Measurements from ENCODE around the gene UNC5C. TPM values are rescaled to one million over a fixed set of nuclear protein-coding genes. Genes with fewer than 3 reads are reported as not detected.

Gene UNC5C
- total RNA-seq, 1 experiment from 2014 or later: 0.11 TPM

GRCh38 chr4:95515589-95515988, 33.2 kb downstream of the UNC5C start:
- intact Hi-C loops (cut with micrococcal nuclease; ENCODE audit: unreplicated experiment): no loop called here
- Histone ChIP-seq H3K4me3 (ENCODE audit: low read depth, low read length, poor library complexity, severe bottlenecking) (no peak overlapping the region), H3K27ac (ENCODE audit: low read depth, low read length, poor library complexity, severe bottlenecking) (no peak overlapping the region), H3K36me3 (ENCODE audit: insufficient read depth, low read length, poor library complexity, severe bottlenecking) (no peaks in the 10 kb centered on the region), H3K9me3 (ENCODE audit: low read depth, low read length, poor library complexity, severe bottlenecking) (no peaks in the 10 kb centered on the region), H3K27me3 (replicated peaks; ENCODE audit: insufficient read depth, low read depth, low read length, poor library complexity) (no peaks in the 10 kb centered on the region), H3K4me1 (ENCODE audit: insufficient read depth, low read length, poor library complexity, severe bottlenecking) (no peaks in the 10 kb centered on the region)
- ChIA-PET CTCF (no interaction called here), POLR2A (ENCODE audit: low non-redundant PET) (no interaction called here)
- no peak for TF ChIP-seq EZH2 (IDR thresholded peaks at IDR 0.05; ENCODE audit: borderline replicate concordance, low read depth, low read length, poor library complexity, severe bottlenecking)
- no peak for TF ChIP-seq CTCF (conservative IDR thresholded peaks at IDR 0.05; ENCODE audit: low read depth, low read length)
- BruUV-seq (replicated peaks): no TSS peak
- no peak for DNase-seq (ENCODE audit: low spot score)

- BruUV-seq (replicated peaks): no TSS peak
- H3K27ac ChIP-seq (ENCODE audit: low read depth, low read length, poor library complexity, severe bottlenecking): no peak overlapping the region
- ChIA-PET POLR2A (ENCODE audit: low non-redundant PET) (no interaction called here), CTCF (no interaction called here)
- intact Hi-C loops (cut with micrococcal nuclease; ENCODE audit: unreplicated experiment): no loop called here
- no peak overlapping the region for H3K4me3 ChIP-seq (ENCODE audit: low read depth, low read length, poor library complexity, severe bottlenecking)
- DNase-seq (ENCODE audit: low spot score): peak; percentile 60
- TF ChIP-seq EZH2 (IDR thresholded peaks at IDR 0.05; ENCODE audit: borderline replicate concordance, low read depth, low read length, poor library complexity, severe bottlenecking): no peak
- TF ChIP-seq CTCF (conservative IDR thresholded peaks at IDR 0.05; ENCODE audit: low read depth, low read length): no peak
- H3K36me3 ChIP-seq (ENCODE audit: insufficient read depth, low read length, poor library complexity, severe bottlenecking): no peaks in the 10 kb centered on the region
- H3K4me1 ChIP-seq (ENCODE audit: insufficient read depth, low read length, poor library complexity, severe bottlenecking): no peaks in the 10 kb centered on the region
- H3K27me3 ChIP-seq (replicated peaks; ENCODE audit: insufficient read depth, low read depth, low read length, poor library complexity): no peaks in the 10 kb centered on the region
- no peaks in the 10 kb centered on the region for H3K9me3 ChIP-seq (ENCODE audit: low read depth, low read length, poor library complexity, severe bottlenecking)
These were observed 35.8 kb downstream of the UNC5C start for GRCh38 chr4:95513022-95513421.

GRCh38 chr4:95511477-95511876, 37.3 kb downstream of the UNC5C start:
- Histone ChIP-seq H3K27ac (ENCODE audit: low read depth, low read length, poor library complexity, severe bottlenecking) (no peak overlapping the region), H3K4me3 (ENCODE audit: low read depth, low read length, poor library complexity, severe bottlenecking) (no peak overlapping the region), H3K4me1 (ENCODE audit: insufficient read depth, low read length, poor library complexity, severe bottlenecking) (no peaks in the 10 kb centered on the region), H3K36me3 (ENCODE audit: insufficient read depth, low read length, poor library complexity, severe bottlenecking) (no peaks in the 10 kb centered on the region), H3K9me3 (ENCODE audit: low read depth, low read length, poor library complexity, severe bottlenecking) (no peaks in the 10 kb centered on the region), H3K27me3 (replicated peaks; ENCODE audit: insufficient read depth, low read depth, low read length, poor library complexity) (no peaks in the 10 kb centered on the region)
- DNase-seq (ENCODE audit: low spot score): no peak
- ChIA-PET CTCF (no interaction called here), POLR2A (ENCODE audit: low non-redundant PET) (no interaction called here)
- no TSS peak for BruUV-seq (replicated peaks)
- TF ChIP-seq CTCF (conservative IDR thresholded peaks at IDR 0.05; ENCODE audit: low read depth, low read length): no peak
- TF ChIP-seq EZH2 (IDR thresholded peaks at IDR 0.05; ENCODE audit: borderline replicate concordance, low read depth, low read length, poor library complexity, severe bottlenecking): no peak
- intact Hi-C loops (cut with micrococcal nuclease; ENCODE audit: unreplicated experiment): no loop called here
